Cardiac muscle cell (in vitro differentiated cells and primary cell): Measurements from ENCODE around the gene TMPRSS6. TPM values are rescaled to one million over a fixed set of nuclear protein-coding genes. Genes with fewer than 3 reads are reported as not detected.

Source experiments
- DNase-seq, 2 donors: peaks; one replicate each; pipeline versions ENCODE4 v3.0.0 to v3.0.0-alpha.2; 2010 to 2017; ENCODE audit warnings: low read depth in 1 of 2, low spot score in 1 of 2
- H3K27ac ChIP-seq: fragments of 200-600 bp; sonication (generic); 2 replicates; pipeline ENCODE4 v1.5.1; 2016
- H3K27me3 ChIP-seq: fragments of 200-600 bp; sonication (generic); 2 replicates; pipeline ENCODE4 v1.6.0; 2016; ENCODE audit warnings: control low read depth
- H3K36me3 ChIP-seq: fragments of 200-600 bp; sonication (generic); 2 replicates; pipeline ENCODE4 v1.5.1; 2016; ENCODE audit warnings: control low read depth
- H3K4me1 ChIP-seq: fragments of 200-600 bp; sonication (generic); 2 replicates; pipeline ENCODE4 v1.8.1; 2017; ENCODE audit warnings: low read depth, mild to moderate bottlenecking, mixed run types
- H3K4me3 ChIP-seq: fragments of 200-600 bp; sonication (generic); 2 replicates; pipeline ENCODE4 v1.5.1; 2016; ENCODE audit warnings: mild to moderate bottlenecking
- H3K9me3 ChIP-seq: fragments of 200-600 bp; sonication (generic); 2 replicates; pipeline ENCODE4 v1.5.1; 2017; ENCODE audit warnings: low read depth, mild to moderate bottlenecking, control low read depth
- CTCF ChIP-seq: IDR thresholded peaks from 2 replicates; pipeline ENCODE4 v1.5.1; 2012; ENCODE audit warnings: low read depth, mild to moderate bottlenecking, low read length
- polyA plus RNA-seq: library from polyadenylated mRNA; unstranded; fragments of >200 nt; fragmentation: Nextera tagmentation; extraction: Ambion mirVana; gene quantifications from 2 replicates; pipeline ENCODE4 v1.2.1, GENCODE V29; 2016
- total RNA-seq: library from RNA; depleted of rRNA; stranded (reverse); fragments of >200 nt; gene quantifications from 2 replicates; pipeline ENCODE4 v1.2.3, GENCODE V29; 2016

The TMPRSS6 gene
- total and polyA plus RNA-seq, 2 experiments from 2014 or later = 0.11 TPM; not detected in 1

- peaks cover 4% of the 10 kb centered on the region for H3K36me3 ChIP-seq
- no peak overlapping the region for H3K4me3 ChIP-seq
- H3K9me3 ChIP-seq = no peaks in the 10 kb centered on the region
- no peaks in the 10 kb centered on the region for H3K4me1 ChIP-seq
- no peak overlapping the region for H3K27ac ChIP-seq
- TF ChIP-seq CTCF = no peak
- no peaks in the 10 kb centered on the region for H3K27me3 ChIP-seq
- no peak for DNase-seq
Observed at GRCh38 chr22:37032134-37032534, 77.4 kb downstream of the TMPRSS6 start.

GRCh38 chr22:37030560-37031281 is 78.8 kb downstream of the TMPRSS6 start:
- TF ChIP-seq CTCF = peak; percentile 4
- no peak overlapping the region for H3K27ac ChIP-seq
- no peaks in the 10 kb centered on the region for H3K9me3 ChIP-seq
- H3K27me3 ChIP-seq = no peaks in the 10 kb centered on the region
- DNase-seq = no peak
- H3K36me3 ChIP-seq = peaks cover 7% of the 10 kb centered on the region
- H3K4me1 ChIP-seq = no peaks in the 10 kb centered on the region
- no peak overlapping the region for H3K4me3 ChIP-seq

DNA sequence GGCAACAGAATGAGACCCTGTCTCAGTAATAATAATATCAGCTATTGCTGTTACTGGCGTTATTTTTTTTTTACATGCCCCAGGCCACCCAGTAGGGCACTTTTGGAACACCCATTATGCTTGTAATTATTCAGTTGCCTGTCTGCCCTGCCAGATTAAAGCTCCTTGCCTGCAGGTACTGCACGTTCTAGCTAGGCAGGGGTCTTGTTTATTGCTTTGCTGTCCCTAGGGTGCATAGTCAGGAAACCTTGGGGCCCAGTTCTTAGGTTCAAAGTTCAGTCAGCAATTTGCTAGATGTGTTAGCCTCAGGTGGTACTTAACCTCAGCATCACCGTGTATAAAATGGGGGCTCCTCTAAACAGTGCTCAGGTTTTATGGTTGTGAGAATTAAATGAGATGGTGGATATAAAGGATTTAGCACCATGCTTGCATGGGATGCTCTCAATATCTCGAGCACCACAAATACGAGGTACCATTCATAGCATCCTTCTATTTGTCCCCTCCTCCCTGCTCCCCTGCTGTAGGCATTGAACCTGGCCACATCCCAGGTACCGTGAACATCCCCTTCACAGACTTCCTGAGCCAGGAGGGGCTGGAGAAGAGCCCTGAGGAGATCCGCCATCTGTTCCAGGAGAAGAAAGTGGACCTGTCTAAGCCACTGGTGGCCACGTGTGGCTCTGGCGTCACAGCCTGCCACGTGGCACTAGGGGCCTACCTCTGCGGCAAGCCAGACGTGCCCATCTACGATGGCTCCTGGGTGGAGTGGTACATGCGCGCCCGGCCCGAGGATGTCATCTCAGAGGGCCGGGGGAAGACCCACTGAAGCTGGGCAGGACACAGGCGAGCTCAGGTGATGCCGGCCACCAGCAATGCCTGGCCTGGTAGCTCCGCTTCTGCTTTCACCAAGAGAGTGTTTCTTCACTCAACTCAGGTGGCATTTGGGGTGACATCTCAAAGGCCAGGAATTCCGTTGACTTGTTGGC is 80.5 kb downstream of the TMPRSS6 start:
- Histone ChIP-seq H3K9me3 (no peaks in the 10 kb centered on the region), H3K27me3 (no peaks in the 10 kb centered on the region), H3K27ac (no peak overlapping the region), H3K4me1 (no peaks in the 10 kb centered on the region), H3K4me3 (no peak overlapping the region), H3K36me3 (peaks cover 10% of the 10 kb centered on the region)
- DNase-seq = no peak
- no peak for TF ChIP-seq CTCF

DNA sequence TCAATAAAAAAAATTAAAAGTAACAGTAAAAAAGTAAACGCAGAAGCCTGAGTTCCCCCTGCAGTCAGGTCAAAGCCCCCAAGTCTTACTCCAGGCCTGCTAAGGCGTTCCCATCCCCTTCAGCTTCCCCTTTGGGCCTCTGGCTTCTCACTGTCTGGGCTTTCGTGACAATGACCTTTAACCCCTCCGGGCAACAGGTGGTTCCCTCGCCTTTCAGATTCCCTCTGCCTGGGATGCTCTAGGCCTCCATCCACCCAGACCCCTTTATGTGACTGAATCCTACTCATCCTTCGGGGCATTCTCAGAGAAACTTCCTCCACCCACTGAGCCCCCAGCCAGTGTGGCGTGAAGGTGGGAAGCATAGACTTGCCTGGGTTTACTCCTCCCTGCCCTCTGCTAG is 82.0 kb downstream of the TMPRSS6 start:
- H3K4me3 ChIP-seq = no peak overlapping the region
- no peak for DNase-seq
- H3K27ac ChIP-seq = no peak overlapping the region
- no peak for TF ChIP-seq CTCF
- H3K4me1 ChIP-seq = no peaks in the 10 kb centered on the region
- H3K36me3 ChIP-seq = peaks cover 10% of the 10 kb centered on the region
- H3K9me3 ChIP-seq = no peaks in the 10 kb centered on the region
- H3K27me3 ChIP-seq = no peaks in the 10 kb centered on the region

- TF ChIP-seq CTCF = no peak
- H3K9me3 ChIP-seq = no peaks in the 10 kb centered on the region
- peaks cover 10% of the 10 kb centered on the region for H3K36me3 ChIP-seq
- no peaks in the 10 kb centered on the region for H3K27me3 ChIP-seq
- no peak overlapping the region for H3K4me3 ChIP-seq
- no peak overlapping the region for H3K27ac ChIP-seq
- no peak for DNase-seq
- H3K4me1 ChIP-seq = no peaks in the 10 kb centered on the region
Observed at GRCh38 chr22:37026325-37026724, 83.2 kb downstream of the TMPRSS6 start.
